Keratinocyte (primary cell): ENCODE data around the gene NPHP1. TPM values are rescaled to one million over a fixed set of nuclear protein-coding genes. Genes with fewer than 3 reads are reported as not detected.

Experiments used
- DNase-seq: peaks from one replicate; pipeline ENCODE4 v3.0.0-alpha.2; 2011; ENCODE audit warnings: low read depth, missing footprints, low spot score
- FAIRE-seq: peaks from 2 replicates; lab custom pipeline; 2011; peaks lifted over from hg19 to GRCh38; lab: Jason Lieb, UNC
- H2AFZ ChIP-seq: 2 replicates; pipeline ENCODE4 v1.6.0; 2012; ENCODE audit warnings: low read length, control low read depth, inconsistent platforms; ENCODE audit not compliant: control insufficient read depth
- H3K27ac ChIP-seq: 2 replicates; pipeline ENCODE4 v1.5.1; 2011; ENCODE audit warnings: low read length; ENCODE audit not compliant: control insufficient read depth, insufficient read depth
- H3K27me3 ChIP-seq: 3 replicates; pipeline ENCODE4 v1.6.0; 2011; ENCODE audit warnings: low read length; ENCODE audit not compliant: control insufficient read depth, insufficient read depth; ENCODE audit errors: extremely low read depth
- H3K36me3 ChIP-seq, 2 experiments: 2 replicates in 1 of 2; 3 replicates in 1 of 2; pipeline ENCODE4 v1.5.1; 2011; ENCODE audit warnings: low read length in 2 of 2, mild to moderate bottlenecking in 1 of 2; ENCODE audit not compliant: control insufficient read depth in 2 of 2, insufficient read depth in 2 of 2; ENCODE audit errors: extremely low read depth in 1 of 2
- H3K4me1 ChIP-seq: 3 replicates; pipeline ENCODE4 v1.5.1; 2011; ENCODE audit warnings: low read length; ENCODE audit not compliant: control insufficient read depth, insufficient read depth; ENCODE audit errors: extremely low read depth
- H3K4me2 ChIP-seq: 3 replicates; pipeline ENCODE4 v1.6.0; 2011; ENCODE audit warnings: low read depth, low read length; ENCODE audit not compliant: control insufficient read depth, insufficient read depth; ENCODE audit errors: extremely low read depth
- H3K4me3 ChIP-seq, 3 experiments: fragments of 200-600 bp in 1 of 3; sonication (generic) in 1 of 3; 2 replicates in 2 of 3; 3 replicates in 1 of 3; pipeline ENCODE4 v1.5.1; 2011 to 2016; ENCODE audit warnings: low read length in 3 of 3, mild to moderate bottlenecking in 3 of 3, control low read depth in 2 of 3, inconsistent platforms in 1 of 3, low read depth in 1 of 3, mixed read lengths in 1 of 3, mixed run types in 1 of 3, moderate library complexity in 1 of 3; ENCODE audit not compliant: control insufficient read depth in 2 of 3, insufficient read depth in 2 of 3; ENCODE audit errors: extremely low read depth in 1 of 3
- H3K79me2 ChIP-seq: 2 replicates; pipeline ENCODE4 v1.6.0; 2012; ENCODE audit warnings: low read length; ENCODE audit not compliant: control insufficient read depth, insufficient read depth
- H3K9ac ChIP-seq: 3 replicates; pipeline ENCODE4 v1.6.0; 2011; ENCODE audit warnings: low read length; ENCODE audit not compliant: control insufficient read depth, insufficient read depth; ENCODE audit errors: extremely low read depth
- H3K9me1 ChIP-seq: 3 replicates; pipeline ENCODE4 v1.6.0; 2011; ENCODE audit warnings: low read length; ENCODE audit not compliant: control insufficient read depth, insufficient read depth; ENCODE audit errors: extremely low read depth
- H3K9me3 ChIP-seq: 2 replicates; pipeline ENCODE4 v1.5.1; 2012; ENCODE audit warnings: low read depth, low read length; ENCODE audit not compliant: control insufficient read depth
- H4K20me1 ChIP-seq: 3 replicates; pipeline ENCODE4 v1.6.0; 2011; ENCODE audit warnings: low read length; ENCODE audit not compliant: control insufficient read depth, insufficient read depth; ENCODE audit errors: extremely low read depth
- EZH2 ChIP-seq: IDR thresholded peaks from one replicate; pipeline ENCODE4 v1.6.1; 2012; ENCODE audit warnings: inconsistent platforms, mild to moderate bottlenecking, low read length, moderate library complexity
- dilution Hi-C: fragments of 300-500 bp; cut with MboI; formaldehyde crosslinking; loops from one replicate; pipeline ENCODE4 v1.7.0; 2020; ENCODE audit warnings: low sequenced_read_pairs; ENCODE audit not compliant: extremely low pct_ligation_motif_present
- polyA plus RNA-seq, 5 experiments: library from polyadenylated mRNA; depleted of rRNA in 3 of 5; stranded (reverse) in 3 of 5; stranded (forward) in 1 of 5; unstranded in 1 of 5; fragments of >200 nt; gene quantifications; 1 replicate in 1 of 5; 2 replicates in 3 of 5; 3 replicates in 1 of 5; pipeline versions ENCODE4 v1.2.1 to v1.2.3, GENCODE V29; 2011 to 2012; ENCODE audit warnings: missing spikeins in 2 of 5, low read depth in 1 of 5, low replicate concordance in 1 of 5
- TF ChIP-seq, protein P1 (sequence below), 3 experiments: IDR thresholded peaks in 1 of 3; conservative IDR thresholded peaks in 1 of 3; optimal IDR thresholded peaks in 1 of 3; 2 replicates in 2 of 3; 3 replicates in 1 of 3; pipeline versions ENCODE3 to v1.5.1; 2011; ENCODE audit warnings: low read length in 3 of 3, mild to moderate bottlenecking in 3 of 3, moderate library complexity in 2 of 3, control low read depth in 1 of 3, inconsistent platforms in 1 of 3; ENCODE audit not compliant: insufficient read depth in 2 of 3; ENCODE audit errors: extremely low read depth in 1 of 3

The NPHP1 gene
- polyA plus RNA-seq, 1 donor (not counting 4 experiments of a cell fraction or from before 2014, with no cell fraction given) = 8.1 TPM

DNA sequence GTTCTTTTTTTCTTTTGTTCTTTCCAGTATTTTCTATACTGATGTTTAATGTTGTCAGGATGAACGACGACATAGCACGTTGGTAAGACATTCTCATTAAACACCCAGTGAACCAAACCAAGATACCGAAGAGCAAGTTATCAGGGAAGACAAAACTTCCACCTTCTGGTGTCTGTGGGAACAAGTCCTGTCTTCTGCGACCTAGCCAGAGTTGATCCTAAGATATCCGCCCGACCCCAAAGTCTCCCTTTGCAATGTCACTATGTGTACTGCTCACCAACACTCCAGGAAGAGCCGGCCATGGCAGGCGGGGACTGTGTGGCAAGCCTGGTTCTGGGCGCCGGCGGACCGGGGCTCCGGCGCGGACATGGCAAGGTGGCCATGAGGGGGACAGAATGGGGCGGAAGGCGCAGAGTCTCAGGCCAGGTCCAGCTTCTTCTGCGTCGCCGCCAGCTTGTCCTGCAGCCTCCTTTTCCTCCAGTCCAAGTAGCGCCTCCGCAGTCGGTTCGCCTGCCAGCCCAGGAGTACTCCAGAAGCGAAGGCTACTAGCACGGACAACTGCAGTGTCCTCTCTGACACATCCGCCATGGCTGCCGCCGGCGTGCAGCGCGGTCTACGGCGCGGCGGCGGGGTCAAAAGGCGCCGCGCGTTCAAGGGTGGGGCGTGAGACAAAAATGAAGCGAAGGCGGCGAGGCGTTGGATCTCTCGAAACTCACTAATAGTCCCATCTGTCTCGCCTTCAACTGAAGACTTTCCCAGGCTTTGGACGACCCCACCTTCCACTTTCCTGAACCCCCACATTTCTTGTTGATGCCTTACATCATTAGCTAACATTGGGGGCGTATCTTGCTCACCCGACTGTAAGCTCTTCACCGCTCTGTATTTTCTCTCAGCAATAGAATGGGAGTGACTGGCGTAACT lies 7.4 kb upstream of the NPHP1 start, which contains the start of gene MTLN:
TSS of gene MTLN (minus strand) at position 610 of the 921 bp plus-strand sequence. CDS start at position 588, 22 bp downstream.
- peak within 1 kb of the TSS; percentile 92 for H2AFZ ChIP-seq
- no peaks in the 10 kb centered on the region for H3K9me3 ChIP-seq
- H3K9me1 ChIP-seq = no peaks in the 10 kb centered on the region
- peaks cover 4% of the 10 kb centered on the region for H3K4me1 ChIP-seq
- peak within 1 kb of the TSS; percentile 88 for H3K4me2 ChIP-seq
- dilution Hi-C loops = no loop called here
- H3K36me3 ChIP-seq = peaks cover 2 to 7% of the 10 kb centered on the region in 2 experiments
- H3K9ac ChIP-seq = peak within 1 kb of the TSS; percentile 84
- H3K27ac ChIP-seq = peak within 1 kb of the TSS; percentile 72
- H4K20me1 ChIP-seq = no peaks in the 10 kb centered on the region
- DNase-seq = no peak
- TF ChIP-seq, protein P1, sequence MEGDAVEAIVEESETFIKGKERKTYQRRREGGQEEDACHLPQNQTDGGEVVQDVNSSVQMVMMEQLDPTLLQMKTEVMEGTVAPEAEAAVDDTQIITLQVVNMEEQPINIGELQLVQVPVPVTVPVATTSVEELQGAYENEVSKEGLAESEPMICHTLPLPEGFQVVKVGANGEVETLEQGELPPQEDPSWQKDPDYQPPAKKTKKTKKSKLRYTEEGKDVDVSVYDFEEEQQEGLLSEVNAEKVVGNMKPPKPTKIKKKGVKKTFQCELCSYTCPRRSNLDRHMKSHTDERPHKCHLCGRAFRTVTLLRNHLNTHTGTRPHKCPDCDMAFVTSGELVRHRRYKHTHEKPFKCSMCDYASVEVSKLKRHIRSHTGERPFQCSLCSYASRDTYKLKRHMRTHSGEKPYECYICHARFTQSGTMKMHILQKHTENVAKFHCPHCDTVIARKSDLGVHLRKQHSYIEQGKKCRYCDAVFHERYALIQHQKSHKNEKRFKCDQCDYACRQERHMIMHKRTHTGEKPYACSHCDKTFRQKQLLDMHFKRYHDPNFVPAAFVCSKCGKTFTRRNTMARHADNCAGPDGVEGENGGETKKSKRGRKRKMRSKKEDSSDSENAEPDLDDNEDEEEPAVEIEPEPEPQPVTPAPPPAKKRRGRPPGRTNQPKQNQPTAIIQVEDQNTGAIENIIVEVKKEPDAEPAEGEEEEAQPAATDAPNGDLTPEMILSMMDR (optimal IDR thresholded peaks at IDR 0.05 in 1 of 3, IDR thresholded peaks at IDR 0.05 in 1 of 3, conservative IDR thresholded peaks at IDR 0.05 in 1 of 3; ENCODE audit: extremely low read depth in 1 of 3, insufficient read depth in 2 of 3, low read length in 3 of 3) = no peak
- peak; percentile 39 for FAIRE-seq
- H3K27me3 ChIP-seq = no peaks in the 10 kb centered on the region
- H3K79me2 ChIP-seq = peaks cover 13% of the 10 kb centered on the region
- H3K4me3 ChIP-seq = peak within 1 kb of the TSS; percentile 80 to 89 (median 85)

DNA sequence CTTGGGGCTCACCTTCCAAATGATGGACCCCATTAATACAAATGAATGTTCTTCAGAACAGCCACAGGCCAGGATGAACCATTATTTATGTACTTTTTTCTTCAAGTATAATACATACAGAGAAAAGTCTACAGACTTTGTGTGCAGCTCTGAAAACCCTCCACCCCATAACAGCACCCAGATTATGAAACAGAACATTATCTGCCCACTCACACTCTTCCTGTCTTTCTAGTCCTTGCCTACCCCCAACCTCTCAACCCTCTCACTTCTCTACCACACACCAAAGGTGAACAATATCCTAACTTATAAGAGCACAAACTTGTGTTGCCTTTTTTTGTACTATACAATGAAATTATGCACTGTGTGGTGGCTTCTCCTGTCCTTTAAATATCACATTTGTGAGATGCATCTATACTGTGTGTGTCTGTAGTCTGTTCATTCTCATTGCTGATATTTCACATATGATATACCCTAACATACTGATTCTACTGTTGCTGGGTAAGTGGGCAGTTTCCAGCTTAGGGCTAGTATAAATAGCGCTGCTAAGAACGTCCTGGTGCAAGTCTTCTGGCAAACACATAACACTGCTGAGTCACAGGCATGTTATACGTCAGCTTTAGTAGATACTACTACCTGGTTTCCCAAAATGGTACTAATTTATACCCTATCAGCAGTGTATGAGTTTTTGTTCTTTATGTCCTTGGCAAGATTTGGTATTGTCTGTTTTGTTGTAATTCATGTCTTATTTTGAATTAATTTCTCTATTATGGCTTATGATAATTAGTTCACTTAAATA lies 1.0 kb upstream of the NPHP1 start:
- dilution Hi-C loops = no loop called here
- Histone ChIP-seq H3K27ac (peak overlapping the region; percentile 78), H3K4me3 (peak overlapping the region in 1 of 3 experiments; percentile 89), H3K79me2 (peaks cover under 1% of the 10 kb centered on the region), H3K4me2 (peak overlapping the region; percentile 99), H4K20me1 (no peaks in the 10 kb centered on the region), H3K4me1 (peaks cover 18% of the 10 kb centered on the region), H2AFZ (peak overlapping the region; percentile 68), H3K36me3 (peaks cover 2 to 7% of the 10 kb centered on the region in 2 experiments), H3K9ac (no peak overlapping the region), H3K27me3 (no peaks in the 10 kb centered on the region), H3K9me1 (no peaks in the 10 kb centered on the region), H3K9me3 (no peaks in the 10 kb centered on the region)
- FAIRE-seq = no peak
- DNase-seq = peak; percentile 17
- TF ChIP-seq EZH2 = no peak
- TF ChIP-seq, protein P1 (optimal IDR thresholded peaks at IDR 0.05 in 1 of 3, IDR thresholded peaks at IDR 0.05 in 1 of 3, conservative IDR thresholded peaks at IDR 0.05 in 1 of 3; ENCODE audit: extremely low read depth in 1 of 3, insufficient read depth in 2 of 3, low read length in 3 of 3) = no peak
